Measurements from ENCODE around the gene PLCG1.

PLCG1 gene

DNA sequence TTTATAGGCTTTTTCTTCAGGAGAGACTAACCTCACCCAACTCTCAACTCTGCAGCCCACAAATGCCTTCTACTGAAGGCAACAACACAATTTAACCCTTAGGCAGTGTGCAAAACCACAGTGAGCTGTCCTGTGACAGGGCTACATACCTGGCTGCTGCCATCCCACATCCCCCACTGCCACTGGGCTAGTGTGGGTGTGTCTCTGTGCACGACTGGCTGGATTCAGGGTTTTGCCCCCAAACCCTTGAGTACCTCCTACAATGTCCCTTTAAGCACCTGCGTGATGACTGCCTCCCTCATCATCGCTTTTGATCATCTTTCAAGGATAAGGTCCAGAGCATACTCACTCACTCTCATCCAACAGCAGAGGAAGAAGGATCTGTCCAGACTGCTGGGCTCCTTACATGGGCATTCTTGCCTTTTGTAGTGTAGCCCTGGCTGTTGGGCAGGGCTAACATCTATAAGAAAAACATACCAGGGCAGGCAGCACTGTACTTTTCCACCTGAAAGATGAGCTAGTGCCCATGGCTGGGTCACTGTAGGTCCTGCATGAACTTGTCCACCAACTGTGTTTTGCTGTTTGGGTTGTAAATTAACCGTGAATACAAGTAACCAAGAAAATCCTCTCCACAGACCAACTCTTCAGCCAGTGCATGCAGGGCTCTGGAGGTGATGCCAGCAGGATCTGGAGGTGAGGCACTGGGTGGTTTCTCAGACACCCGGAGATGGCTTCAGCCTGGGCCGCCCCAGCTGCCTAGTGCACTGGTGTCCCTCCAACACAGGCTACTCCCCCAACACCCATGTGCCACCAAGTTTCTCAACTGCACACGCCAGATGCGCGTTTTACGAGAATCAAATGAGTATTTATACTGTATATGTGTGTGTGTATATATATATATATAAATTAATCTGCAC is 45.2 kb downstream of the PLCG1 start:
- DNase-seq, result no peak

DNA sequence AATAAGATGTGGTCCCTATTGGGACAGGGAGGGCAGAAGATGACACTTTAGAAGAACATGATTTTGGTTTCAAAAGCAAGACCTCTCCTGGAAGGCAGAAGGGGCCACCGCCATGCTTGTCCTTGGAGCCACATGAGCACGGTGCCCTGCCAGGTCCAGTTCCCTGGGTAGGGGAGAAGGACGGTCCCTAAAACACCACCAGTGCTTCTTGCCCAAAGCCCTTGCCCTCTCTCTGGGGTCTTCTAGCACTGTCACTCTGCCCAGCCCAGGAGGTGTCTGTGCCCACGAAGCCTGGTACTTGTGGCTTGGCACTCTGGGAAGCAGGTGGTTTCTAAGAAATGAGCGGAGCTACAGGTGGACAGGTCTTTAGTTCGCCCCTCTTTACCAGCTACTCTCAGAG is 46.0 kb downstream of the PLCG1 start:
- DNase-seq, result no peak

DNA sequence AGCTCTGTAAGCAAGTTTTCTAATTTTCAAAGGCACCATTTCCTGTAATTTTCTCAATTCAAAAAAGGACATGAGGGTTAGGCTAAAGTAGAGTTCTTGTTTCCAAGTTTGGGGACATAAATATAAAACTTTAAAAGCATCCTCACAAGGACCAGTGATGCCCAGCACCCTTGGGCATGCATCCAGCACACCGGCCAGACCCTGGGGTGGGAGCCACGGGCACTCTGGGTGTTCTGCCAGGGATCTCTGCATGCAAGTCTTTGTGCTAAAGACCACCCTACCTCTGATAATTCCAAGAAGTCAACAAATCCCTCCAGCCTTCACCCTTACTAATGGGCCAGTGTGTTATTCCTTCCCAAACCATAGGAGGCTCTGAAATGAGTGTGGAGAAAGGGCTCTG is 46.5 kb downstream of the PLCG1 start:
- DNase-seq, result no peak

- no peak for DNase-seq
Measured at GRCh38 chr20:41185013-41185757, 47.8 kb downstream of the PLCG1 start.

- no peak for DNase-seq
Measured at GRCh38 chr20:41187668-41188067, 50.3 kb downstream of the PLCG1 start.

- DNase-seq, result no peak
Measured at GRCh38 chr20:41191562-41192500, 54.5 kb downstream of the PLCG1 start.

- no peak for DNase-seq
Measured at GRCh38 chr20:41192575-41192974, 55.2 kb downstream of the PLCG1 start.

DNA sequence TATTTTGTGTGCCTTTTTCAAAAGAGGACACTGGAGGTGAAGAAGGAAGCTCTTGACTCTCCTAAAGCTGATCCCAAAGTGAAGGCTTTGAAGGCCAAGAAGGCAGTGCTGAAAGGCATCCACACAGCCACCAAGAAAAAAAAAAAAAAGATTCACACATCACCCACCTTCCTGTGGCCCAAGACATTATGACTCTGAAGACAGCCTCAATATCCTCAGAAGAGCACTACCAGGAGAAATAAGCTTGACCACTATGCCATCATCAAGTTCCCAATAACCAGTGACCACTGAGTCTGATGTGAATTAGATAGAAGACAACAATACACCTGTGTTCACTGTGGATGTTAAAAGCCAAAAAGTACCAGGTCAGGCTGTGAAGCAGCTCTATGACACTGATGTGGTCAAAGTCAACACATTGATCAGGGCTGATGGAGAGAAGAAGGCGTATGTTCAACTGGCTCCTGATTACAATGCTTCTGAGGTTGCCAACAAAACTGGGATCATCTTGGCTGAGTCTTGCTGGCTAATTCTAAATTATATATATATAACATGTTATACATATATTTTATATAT is 59.4 kb downstream of the PLCG1 start:
- no peak for DNase-seq

- DNase-seq, result no peak
Measured at GRCh38 chr20:41198443-41198842, 61.1 kb downstream of the PLCG1 start.

- no peak for DNase-seq
Measured at GRCh38 chr20:41200446-41201202, 63.3 kb downstream of the PLCG1 start.

DNA sequence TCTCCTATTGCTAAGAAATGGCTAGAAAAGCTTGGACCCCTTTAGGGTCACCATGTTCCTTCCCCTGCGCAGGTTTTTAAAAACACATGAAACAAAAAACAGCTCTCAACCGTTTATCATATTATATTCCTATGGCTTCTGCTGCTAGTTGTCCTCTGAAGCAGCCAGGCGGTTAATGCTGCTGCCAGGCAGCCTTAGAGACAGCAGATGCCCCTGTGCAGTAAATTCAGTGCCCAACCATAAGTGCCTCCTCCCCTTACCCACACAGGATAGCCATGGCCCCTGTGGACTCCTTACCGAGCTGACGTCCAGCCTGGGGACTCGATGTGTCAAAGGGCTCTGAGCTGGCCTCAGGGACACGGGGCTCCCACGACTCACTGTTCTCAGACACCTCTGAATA is 64.4 kb downstream of the PLCG1 start:
- no peak for DNase-seq

DNA sequence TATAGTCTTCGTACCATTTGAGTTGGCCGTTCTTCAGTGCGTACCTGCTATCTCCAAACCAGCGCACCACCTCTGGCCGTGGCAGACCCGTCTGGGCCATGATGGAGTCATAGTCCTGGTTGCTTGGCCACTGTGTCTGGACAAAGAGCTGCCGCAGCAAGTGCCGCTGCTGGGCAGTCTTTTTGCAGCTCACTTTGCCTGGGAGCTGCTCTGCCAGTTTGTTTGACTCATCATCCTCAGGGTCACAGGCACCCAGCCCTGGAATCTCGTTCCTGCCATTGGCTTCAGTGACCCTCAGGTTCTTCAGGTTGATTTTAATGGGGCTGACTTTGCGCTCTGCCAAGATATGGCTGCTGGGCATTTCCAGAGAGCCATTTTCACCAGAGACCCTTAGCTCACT is 65.1 kb downstream of the PLCG1 start:
- DNase-seq, result no peak

- no peak for DNase-seq
Measured at GRCh38 chr20:41203660-41204059, 66.3 kb downstream of the PLCG1 start.

DNA sequence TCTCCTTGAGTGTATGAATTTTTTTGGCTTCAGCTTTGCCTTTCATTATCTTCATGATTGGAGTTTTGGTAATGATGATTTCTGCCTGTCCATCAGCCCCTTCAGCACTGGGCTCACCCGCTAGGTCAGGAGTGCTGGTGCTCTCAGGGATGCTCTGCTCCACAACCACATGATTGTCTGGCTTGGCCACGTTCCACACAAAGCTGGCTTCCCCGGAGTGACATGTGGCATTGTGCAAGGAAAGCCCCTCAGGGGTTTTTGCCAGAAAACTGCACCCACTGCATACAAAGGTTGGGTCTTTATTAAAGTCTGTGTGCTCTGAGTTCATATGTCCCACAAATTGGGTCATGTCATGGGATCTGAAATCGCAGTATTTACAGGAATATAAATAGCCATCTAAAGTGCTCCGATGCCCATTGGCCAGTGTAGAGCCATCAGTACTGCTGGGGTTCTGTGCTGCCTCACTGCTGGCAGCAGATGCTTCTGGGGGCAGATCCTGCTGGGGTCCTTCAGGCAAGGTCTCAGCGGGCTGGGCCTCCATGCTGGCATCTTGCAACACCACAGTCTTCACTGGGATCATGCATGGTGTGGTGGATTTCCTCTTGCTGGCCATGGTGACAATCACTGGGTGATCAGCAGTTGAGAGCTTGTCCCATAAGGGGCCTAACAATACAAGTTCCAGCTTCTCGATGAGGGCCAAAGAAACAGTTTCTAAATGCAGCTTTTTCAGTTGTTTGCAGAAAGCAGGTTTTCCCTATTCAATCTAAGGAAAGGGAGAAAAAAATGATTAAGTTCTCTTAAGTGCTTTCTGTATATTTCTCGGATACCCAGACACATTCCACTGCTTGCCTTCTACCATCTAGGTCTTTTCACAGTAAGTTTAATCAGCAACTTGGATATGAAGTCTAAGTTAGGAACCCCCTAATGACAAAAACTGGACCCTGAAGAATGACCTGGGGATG is 67.2 kb downstream of the PLCG1 start:
- no peak for DNase-seq

- no peak for DNase-seq
Measured at GRCh38 chr20:41205313-41205712, 68.0 kb downstream of the PLCG1 start.

DNA sequence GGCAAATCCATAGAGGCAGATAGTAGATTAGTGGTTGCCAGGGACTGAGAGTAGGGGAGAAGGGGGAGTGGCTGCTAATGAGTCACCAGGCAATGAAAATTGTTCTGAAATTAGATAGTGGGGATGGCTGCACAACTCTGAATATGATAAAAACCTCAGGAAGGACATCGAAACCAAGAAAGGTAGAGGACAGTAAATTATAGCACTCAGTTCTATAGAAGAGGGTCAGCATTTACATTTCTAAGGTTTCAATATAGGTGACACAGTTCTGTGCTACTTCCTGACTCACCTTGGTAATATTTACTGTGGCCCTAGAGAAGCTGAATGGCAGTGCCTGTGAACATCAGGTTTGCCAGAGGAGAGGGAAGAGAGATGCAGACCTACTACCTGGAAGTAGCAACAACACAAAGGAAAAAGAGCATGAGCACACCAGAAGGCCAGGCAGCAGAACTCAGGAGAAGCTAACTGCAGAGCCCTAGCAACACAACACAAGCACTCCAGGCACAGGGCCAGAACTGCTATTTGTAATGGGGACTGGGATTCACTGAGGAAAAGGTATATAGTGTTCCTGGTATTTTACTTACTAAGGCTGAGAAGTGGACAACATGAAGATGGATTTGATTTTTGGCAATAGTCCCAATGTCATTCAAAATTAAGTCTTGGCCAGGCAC is 75.9 kb downstream of the PLCG1 start:
- DNase-seq, result no peak

DNA sequence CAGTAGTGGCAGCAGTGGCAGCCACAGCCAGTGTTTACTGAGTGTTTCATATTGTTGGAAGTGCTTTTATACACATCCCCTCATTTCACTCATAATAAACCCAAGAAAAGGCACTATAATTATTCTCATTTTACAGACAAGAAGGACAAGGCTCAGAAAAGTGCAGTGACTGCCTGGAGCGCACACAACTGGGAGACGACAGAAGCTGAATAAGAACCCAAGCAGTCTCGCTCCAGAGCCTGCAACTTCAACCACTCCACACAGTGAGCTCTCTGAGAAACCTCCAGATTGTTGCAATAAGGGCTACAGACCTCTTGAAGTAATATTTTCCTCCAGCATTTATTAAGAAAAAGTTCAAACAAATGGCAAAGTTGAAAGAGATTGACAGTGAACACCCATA is 76.9 kb downstream of the PLCG1 start:
- no peak for DNase-seq

DNA sequence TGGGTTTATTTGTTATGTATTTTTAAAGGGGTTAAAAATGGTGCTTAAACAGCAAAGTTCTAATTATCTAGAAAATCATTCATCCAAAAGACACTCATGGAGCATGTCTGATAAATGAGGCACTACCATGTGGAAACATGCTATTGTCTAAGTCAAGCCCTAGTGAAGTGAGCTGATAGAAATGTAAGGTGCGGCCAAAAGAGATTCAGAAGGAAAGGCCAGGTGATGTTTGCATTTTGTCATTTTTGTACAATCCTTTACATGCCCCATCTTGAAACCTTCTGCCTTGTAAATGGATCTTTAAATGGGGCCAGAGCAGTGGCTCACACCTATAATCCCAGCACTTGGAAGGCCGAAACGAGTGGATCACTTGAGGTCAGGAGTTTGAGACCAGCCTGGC is 77.3 kb downstream of the PLCG1 start:
- DNase-seq, result no peak

DNA sequence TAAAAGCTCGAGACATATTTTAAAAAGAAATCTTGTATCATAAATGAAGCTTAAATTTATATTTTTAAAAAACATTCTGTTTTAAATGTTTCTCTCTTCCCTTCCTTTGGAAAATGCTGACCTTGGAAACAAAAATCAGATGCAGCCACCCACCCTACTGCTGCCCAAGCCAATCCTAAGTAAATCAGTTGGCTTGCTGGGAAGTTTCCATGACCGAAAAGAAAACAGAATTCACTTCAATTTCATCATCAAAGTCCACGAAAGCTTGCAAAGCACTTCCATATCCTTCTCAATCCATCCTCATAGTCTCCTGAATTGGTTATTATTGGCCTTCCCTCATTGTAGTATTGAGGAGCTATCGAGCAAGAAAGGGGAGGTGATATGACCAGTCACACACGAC is 80.1 kb downstream of the PLCG1 start:
- DNase-seq, result no peak

DNA sequence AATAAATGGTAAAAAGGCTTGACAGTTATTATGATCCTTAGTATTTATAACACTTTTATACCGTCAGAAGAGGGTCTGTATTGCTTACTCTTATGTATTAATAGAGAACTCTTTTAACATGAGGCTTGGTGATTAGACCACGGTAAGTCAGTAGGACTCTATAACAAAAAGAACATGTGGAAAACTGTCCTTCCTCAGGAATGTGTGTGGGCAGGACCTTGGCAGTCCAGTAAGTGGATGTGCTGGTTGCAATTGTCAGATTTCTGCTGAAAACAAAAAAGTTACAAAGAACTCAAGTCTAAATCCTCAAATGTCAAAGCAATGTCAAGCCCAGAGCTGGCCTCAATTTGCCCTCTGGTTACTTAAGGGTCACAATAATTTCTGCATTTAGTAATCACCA is 81.1 kb downstream of the PLCG1 start:
- DNase-seq, result no peak
